B cell (primary cell): ENCODE data around the gene FYN.

Experiments
- EZH2 ChIP-seq: IDR thresholded peaks from 2 replicates; pipeline ENCODE4 v1.6.1; 2012; ENCODE audit warnings: borderline replicate concordance, low read depth, mild to moderate bottlenecking, moderate library complexity, low read length; ENCODE audit not compliant: insufficient read depth, poor library complexity, severe bottlenecking
- TF ChIP-seq, protein P1 (sequence below): fragments of 200-600 bp; IDR thresholded peaks from one replicate; pipeline ENCODE4 v1.8.0; 2022; ENCODE audit warnings: antibody characterized with exemption, mild to moderate bottlenecking

DNA sequence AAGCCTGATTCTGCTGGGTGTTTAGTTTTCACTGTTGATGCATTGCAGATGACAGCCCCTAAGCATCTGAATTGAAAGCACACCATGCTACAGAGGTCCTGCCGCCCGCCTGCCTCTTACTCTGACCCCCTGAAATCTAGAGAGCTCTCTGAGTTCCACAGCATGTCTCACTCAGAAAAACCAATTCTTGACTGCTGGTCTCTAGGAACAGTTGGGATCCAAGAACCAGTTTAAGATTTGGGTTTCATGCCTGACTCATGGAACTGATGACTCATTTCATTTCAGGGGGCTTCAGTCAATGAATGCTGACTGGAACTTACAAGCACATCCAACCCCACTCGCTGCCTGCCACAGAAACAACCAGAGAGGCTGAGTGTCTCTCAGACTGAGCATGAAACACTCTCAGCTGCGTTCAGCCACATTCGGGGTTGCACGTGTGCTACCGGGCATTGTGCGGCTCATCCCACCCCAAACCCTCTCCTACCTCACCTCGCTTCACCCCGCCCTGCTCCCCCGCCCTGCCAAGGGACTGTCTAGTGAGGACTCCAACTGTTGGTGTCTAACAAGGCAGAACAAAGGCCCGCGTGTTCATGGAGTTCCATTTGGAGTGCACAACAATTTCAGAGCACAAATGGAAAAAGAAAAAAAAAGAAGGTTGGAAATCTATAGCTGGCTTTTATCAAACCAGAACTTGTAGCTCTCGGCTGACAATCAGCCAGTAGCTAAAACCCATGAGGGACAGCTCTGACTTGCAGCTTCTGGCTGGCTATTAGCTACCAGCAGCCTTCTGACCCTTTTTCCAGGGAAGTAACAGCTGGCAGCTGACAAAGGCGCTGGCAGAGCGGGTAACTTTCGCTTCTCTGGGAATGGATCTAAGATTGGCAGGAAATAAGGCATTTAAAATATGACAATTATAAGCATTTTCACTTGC, 247.5 kb downstream of the FYN start:
- TF ChIP-seq, protein P1, sequence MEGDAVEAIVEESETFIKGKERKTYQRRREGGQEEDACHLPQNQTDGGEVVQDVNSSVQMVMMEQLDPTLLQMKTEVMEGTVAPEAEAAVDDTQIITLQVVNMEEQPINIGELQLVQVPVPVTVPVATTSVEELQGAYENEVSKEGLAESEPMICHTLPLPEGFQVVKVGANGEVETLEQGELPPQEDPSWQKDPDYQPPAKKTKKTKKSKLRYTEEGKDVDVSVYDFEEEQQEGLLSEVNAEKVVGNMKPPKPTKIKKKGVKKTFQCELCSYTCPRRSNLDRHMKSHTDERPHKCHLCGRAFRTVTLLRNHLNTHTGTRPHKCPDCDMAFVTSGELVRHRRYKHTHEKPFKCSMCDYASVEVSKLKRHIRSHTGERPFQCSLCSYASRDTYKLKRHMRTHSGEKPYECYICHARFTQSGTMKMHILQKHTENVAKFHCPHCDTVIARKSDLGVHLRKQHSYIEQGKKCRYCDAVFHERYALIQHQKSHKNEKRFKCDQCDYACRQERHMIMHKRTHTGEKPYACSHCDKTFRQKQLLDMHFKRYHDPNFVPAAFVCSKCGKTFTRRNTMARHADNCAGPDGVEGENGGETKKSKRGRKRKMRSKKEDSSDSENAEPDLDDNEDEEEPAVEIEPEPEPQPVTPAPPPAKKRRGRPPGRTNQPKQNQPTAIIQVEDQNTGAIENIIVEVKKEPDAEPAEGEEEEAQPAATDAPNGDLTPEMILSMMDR = no peak
- TF ChIP-seq EZH2 = no peak
